H9 (cell line): ENCODE results near the gene RIMBP2. TPM values are rescaled to one million over a fixed set of nuclear protein-coding genes. Genes with fewer than 3 reads are reported as not detected.

Source experiments
- DNase-seq: peaks from one replicate; pipeline ENCODE4 v3.0.0-alpha.2; 2017
- H2AFZ ChIP-seq: one replicate; pipeline ENCODE4 v1.6.1; 2013; ENCODE audit warnings: mild to moderate bottlenecking, low read length, control low read depth, moderate library complexity
- H2AK5ac ChIP-seq: 2 replicates; pipeline ENCODE4 v1.6.1; 2013; ENCODE audit warnings: low read length, control low read depth, mixed read lengths; ENCODE audit not compliant: insufficient read length
- H2BK120ac ChIP-seq: one replicate; pipeline ENCODE4 v1.6.1; 2013; ENCODE audit warnings: low read depth, mild to moderate bottlenecking, low read length, control low read depth, inconsistent platforms; ENCODE audit not compliant: poor library complexity, severe bottlenecking
- H2BK12ac ChIP-seq: 2 replicates; pipeline ENCODE4 v1.6.1; 2013; ENCODE audit warnings: low read length, control low read depth, mixed read lengths, low read depth; ENCODE audit not compliant: insufficient read length
- H2BK15ac ChIP-seq: 2 replicates; pipeline ENCODE4 v1.6.1; 2013; ENCODE audit warnings: low read depth, low read length, control low read depth
- H2BK20ac ChIP-seq: one replicate; pipeline ENCODE4 v1.6.1; 2013; ENCODE audit warnings: low read depth, mild to moderate bottlenecking, low read length, control low read depth, inconsistent platforms; ENCODE audit not compliant: poor library complexity, severe bottlenecking
- H2BK5ac ChIP-seq: 2 replicates; pipeline ENCODE4 v1.6.1; 2013; ENCODE audit warnings: low read length, control low read depth, mixed read lengths; ENCODE audit not compliant: insufficient read length
- H3K14ac ChIP-seq: 2 replicates; pipeline ENCODE4 v1.6.1; 2013; ENCODE audit warnings: low read length, control low read depth; ENCODE audit not compliant: insufficient read depth
- H3K18ac ChIP-seq: 2 replicates; pipeline ENCODE4 v1.6.1; 2013; ENCODE audit warnings: low read depth, mild to moderate bottlenecking, mixed read lengths, low read length, control low read depth; ENCODE audit not compliant: insufficient read length
- H3K23ac ChIP-seq: 2 replicates; pipeline ENCODE4 v1.6.1; 2013; ENCODE audit warnings: low read length, control low read depth, mixed read lengths, low read depth; ENCODE audit not compliant: insufficient read length
- H3K23me2 ChIP-seq: 2 replicates; pipeline ENCODE4 v1.6.1; 2013; ENCODE audit warnings: low read depth, mild to moderate bottlenecking, mixed read lengths, low read length, control low read depth; ENCODE audit not compliant: insufficient read length, poor library complexity, severe bottlenecking
- H3K27ac ChIP-seq: 2 replicates; pipeline ENCODE4 v1.5.1; 2013; ENCODE audit warnings: low read length, control low read depth, mixed read lengths, low read depth; ENCODE audit not compliant: insufficient read length
- H3K27me3 ChIP-seq: 2 replicates; pipeline ENCODE4 v1.6.1; 2013; ENCODE audit warnings: low read length, control low read depth, inconsistent platforms; ENCODE audit not compliant: insufficient read depth
- H3K4ac ChIP-seq: 2 replicates; pipeline ENCODE4 v1.6.1; 2013; ENCODE audit warnings: low read depth, mild to moderate bottlenecking, control low read depth, inconsistent platforms, low read length, moderate library complexity
- H3K4me1 ChIP-seq: 2 replicates; pipeline ENCODE4 v1.6.1; 2013; ENCODE audit warnings: low read length, control low read depth, inconsistent platforms; ENCODE audit not compliant: insufficient read depth
- H3K4me2 ChIP-seq: 2 replicates; pipeline ENCODE4 v1.6.1; 2013; ENCODE audit warnings: low read length, control low read depth, mixed read lengths; ENCODE audit not compliant: insufficient read length, insufficient read depth
- H3K56ac ChIP-seq: 2 replicates; pipeline ENCODE4 v1.6.1; 2013; ENCODE audit warnings: low read depth, mild to moderate bottlenecking, mixed read lengths, low read length, control low read depth; ENCODE audit not compliant: insufficient read length
- H3K79me1 ChIP-seq: 2 replicates; pipeline ENCODE4 v1.6.1; 2013; ENCODE audit warnings: low read depth, mild to moderate bottlenecking, moderate library complexity, low read length, control low read depth, inconsistent platforms; ENCODE audit not compliant: insufficient read depth, poor library complexity, severe bottlenecking
- H3K79me2 ChIP-seq: 2 replicates; pipeline ENCODE4 v1.6.1; 2013; ENCODE audit warnings: low read length, control low read depth, inconsistent platforms; ENCODE audit not compliant: insufficient read depth
- H3K9ac ChIP-seq: 2 replicates; pipeline ENCODE4 v1.6.1; 2013; ENCODE audit warnings: low read length, control low read depth, mixed read lengths; ENCODE audit not compliant: insufficient read length; ENCODE audit errors: extremely low read depth
- H3K9me3 ChIP-seq: one replicate; pipeline ENCODE4 v1.6.1; 2013; ENCODE audit warnings: low read depth, low read length, inconsistent platforms; ENCODE audit not compliant: control insufficient read depth
- H3T11ph ChIP-seq: one replicate; pipeline ENCODE4 v1.6.1; 2013; ENCODE audit warnings: mild to moderate bottlenecking, low read length, control low read depth, inconsistent platforms
- H4K20me1 ChIP-seq: one replicate; pipeline ENCODE4 v1.6.1; 2013; ENCODE audit not compliant: control insufficient read depth, insufficient read length, insufficient read depth
- H4K5ac ChIP-seq: 2 replicates; pipeline ENCODE4 v1.6.1; 2013; ENCODE audit warnings: low read depth, mild to moderate bottlenecking, mixed read lengths, low read length, control low read depth; ENCODE audit not compliant: insufficient read length
- H4K8ac ChIP-seq: replicated peaks from 2 replicates; pipeline ENCODE4 v1.6.1; 2013; ENCODE audit warnings: low read length, control low read depth, mixed read lengths, low read depth; ENCODE audit not compliant: insufficient read length
- H4K91ac ChIP-seq: 2 replicates; pipeline ENCODE4 v1.6.1; 2013; ENCODE audit warnings: low read depth, mild to moderate bottlenecking, moderate library complexity, mixed read lengths, low read length, control low read depth; ENCODE audit not compliant: insufficient read length
- H3K27ac Mint-ChIP-seq, 3 experiments: 2 replicates in 2 of 3; 3 replicates in 1 of 3; pipeline ENCODE4 v1.8.0; 2020 to 2021; ENCODE audit warnings: mixed read lengths in 3 of 3, mild to moderate bottlenecking in 1 of 3, moderate library complexity in 1 of 3
- H3K27me3 Mint-ChIP-seq: 2 replicates; pipeline ENCODE4 v1.8.0; 2021; ENCODE audit warnings: low read depth, mild to moderate bottlenecking, moderate library complexity, mixed read lengths
- H3K36me3 Mint-ChIP-seq, 3 experiments: 2 replicates in 2 of 3; 3 replicates in 1 of 3; pipeline ENCODE4 v1.8.0; 2020 to 2021; ENCODE audit warnings: low read depth in 3 of 3, mixed read lengths in 3 of 3; ENCODE audit not compliant: insufficient read depth in 1 of 3
- H3K4me1 Mint-ChIP-seq, 2 experiments: 2 replicates each; pipeline ENCODE4 v1.8.0; 2020; ENCODE audit warnings: mixed read lengths in 2 of 2
- H3K4me3 Mint-ChIP-seq, 2 experiments: 2 replicates in 1 of 2; 3 replicates in 1 of 2; pipeline ENCODE4 v1.8.0; 2020 to 2021; ENCODE audit warnings: mild to moderate bottlenecking in 2 of 2, mixed read lengths in 2 of 2, moderate library complexity in 1 of 2
- H3K9me3 Mint-ChIP-seq, 2 experiments: 2 replicates in 1 of 2; 3 replicates in 1 of 2; pipeline ENCODE4 v1.8.0; 2020; ENCODE audit warnings: mild to moderate bottlenecking in 2 of 2, mixed read lengths in 2 of 2, moderate library complexity in 1 of 2
- CTCF ChIP-seq: fragments of 200-600 bp; sonication (generic); conservative IDR thresholded peaks from 3 replicates; pipeline ENCODE4 v1.8.0; 2021; ENCODE audit warnings: antibody characterized with exemption, mild to moderate bottlenecking
- WGBS: extraction: QIAGEN DNeasy Blood & Tissue Kit; methylation state at CpG from one replicate; pipeline ENCODE4 v1.1.7; 2013; ENCODE audit warnings: missing lambda C conversion rate, low lambda C conversion rate, mixed read lengths; ENCODE audit not compliant: insufficient read length; ENCODE audit errors: extremely low coverage; 5-methylcytosine and 5-hydroxymethylcytosine counted together
- total RNA-seq: library from RNA; stranded (reverse); gene quantifications from 2 replicates; pipeline ENCODE4 v1.2.1, GENCODE V29; 2021

The RIMBP2 gene
- total RNA-seq, 1 experiment from 2014 or later: 0.70 TPM

DNA sequence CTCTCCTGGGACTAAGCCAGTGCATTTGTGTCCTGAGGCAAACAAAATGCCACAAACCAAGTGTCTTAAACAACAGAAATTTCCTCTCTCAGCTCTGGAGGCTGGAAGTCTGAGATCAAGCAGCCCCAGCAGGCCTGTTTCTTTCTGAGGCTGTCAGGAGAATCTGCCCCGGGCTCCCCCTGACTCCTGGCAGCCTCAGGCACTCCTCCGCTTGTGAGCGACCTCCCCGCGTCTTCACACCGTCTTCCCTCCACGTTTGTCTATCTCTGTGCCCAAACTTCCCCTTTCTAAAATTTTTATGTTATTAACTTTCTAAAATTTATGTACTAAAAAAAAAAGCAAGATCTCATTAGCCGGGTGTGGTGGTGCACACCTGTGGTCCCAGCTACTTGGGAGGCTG, 59.7 kb downstream of the RIMBP2 start:
- Histone ChIP-seq H3K4me2 (no peak overlapping the region), H3T11ph (no peak overlapping the region), H4K8ac (no peak overlapping the region), H2AK5ac (no peak overlapping the region), H2BK20ac (no peak overlapping the region), H3K23ac (no peak overlapping the region), H3K27me3 (no peaks in the 10 kb centered on the region), H3K79me2 (no peaks in the 10 kb centered on the region), H2BK5ac (no peak overlapping the region), H4K5ac (no peak overlapping the region), H3K4me1 (no peaks in the 10 kb centered on the region), H3K4ac (no peak overlapping the region), H4K20me1 (no peaks in the 10 kb centered on the region), H3K14ac (no peak overlapping the region), H2BK120ac (no peak overlapping the region), H3K23me2 (no peaks in the 10 kb centered on the region), H3K56ac (no peak overlapping the region), H2BK15ac (no peak overlapping the region), H3K9me3 (no peaks in the 10 kb centered on the region), H4K91ac (no peak overlapping the region), H3K18ac (no peak overlapping the region), H2AFZ (no peak overlapping the region), H3K27ac (no peak overlapping the region), H3K9ac (no peak overlapping the region), H2BK12ac (no peak overlapping the region), H3K79me1 (no peaks in the 10 kb centered on the region)
- no peak overlapping the region for H3K27ac Mint-ChIP-seq
- peaks cover 5 to 10% of the 10 kb centered on the region in 2 experiments; a peak in 3 of 4 replicates for H3K4me1 Mint-ChIP-seq
- no peak overlapping the region for H3K4me3 Mint-ChIP-seq
- H3K27me3 Mint-ChIP-seq: peaks cover 6% of the 10 kb centered on the region
- peaks cover 6% of the 10 kb centered on the region in 2 experiments; a peak in 4 of 5 replicates for H3K9me3 Mint-ChIP-seq
- no peak for DNase-seq
- no peak for TF ChIP-seq CTCF
- WGBS: no CpG with 5 or more reads among the region's 8 CpGs
- H3K36me3 Mint-ChIP-seq: peaks cover 0 to 5% (median 2%) of the 10 kb centered on the region in 3 experiments; a peak in 2 of 7 replicates
